Kidney tubule cell (primary cell): ENCODE measurements around the gene SKP2.
A peak's percentile ranks its signal among the peaks of the same experiment; 100 is the strongest.
"Not testable (repeated sequence)": the region's sequence is repeated elsewhere in the genome, so short reads cannot be mapped to it uniquely, and the experiment has no call there.

ENCODE experiments used
- DNase-seq: peaks from one replicate; pipeline ENCODE4 v3.0.0-alpha.2; 2018; ENCODE audit warnings: low spot score

Gene SKP2

GRCh38 chr5:36151434-36152323 is at the start of gene SKP2, which contains the start of gene LMBRD2:
TSS of gene SKP2 (plus strand) at chr5:36152111. CDS start at chr5:36152263, 152 bp downstream.
TSS of gene LMBRD2 (minus strand) at chr5:36151887. CDS start at chr5:36143349, 8,538 bp downstream.
- peak; percentile 98 for DNase-seq

- DNase-seq: no peak
Observed at GRCh38 chr5:36105819-36106218, 46.1 kb upstream of the SKP2 start.

GRCh38 chr5:36108758-36109460 is 43.0 kb upstream of the SKP2 start:
- no peak for DNase-seq

- DNase-seq: no peak
Observed at GRCh38 chr5:36111238-36111637, 40.7 kb upstream of the SKP2 start.

- no peak for DNase-seq
Observed at GRCh38 chr5:36125868-36126267, 26.0 kb upstream of the SKP2 start.

DNA sequence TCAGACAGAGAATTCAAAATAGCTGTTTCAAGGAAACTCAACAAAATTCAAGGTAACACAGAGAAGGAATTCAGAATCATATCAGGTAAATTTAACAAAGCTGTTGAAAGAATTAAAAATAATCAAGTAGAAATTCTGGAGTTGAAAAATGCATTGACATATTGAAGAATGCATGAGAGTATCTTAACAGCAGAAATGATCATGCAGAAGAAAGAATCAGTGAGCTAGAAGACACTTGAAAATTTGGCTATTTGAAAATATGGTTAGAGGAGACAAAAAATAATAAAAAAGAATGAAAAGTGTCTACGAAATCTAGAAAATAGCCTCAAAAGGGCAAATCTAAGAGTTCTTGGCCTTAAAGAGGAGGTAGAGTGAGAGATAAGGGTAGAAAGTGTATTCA is 23.1 kb upstream of the SKP2 start:
- no peak for DNase-seq

GRCh38 chr5:36129666-36130065 is 22.2 kb upstream of the SKP2 start:
- DNase-seq: not testable (repeated sequence)

GRCh38 chr5:36133009-36133408 is 18.9 kb upstream of the SKP2 start:
- not testable (repeated sequence) for DNase-seq

DNA sequence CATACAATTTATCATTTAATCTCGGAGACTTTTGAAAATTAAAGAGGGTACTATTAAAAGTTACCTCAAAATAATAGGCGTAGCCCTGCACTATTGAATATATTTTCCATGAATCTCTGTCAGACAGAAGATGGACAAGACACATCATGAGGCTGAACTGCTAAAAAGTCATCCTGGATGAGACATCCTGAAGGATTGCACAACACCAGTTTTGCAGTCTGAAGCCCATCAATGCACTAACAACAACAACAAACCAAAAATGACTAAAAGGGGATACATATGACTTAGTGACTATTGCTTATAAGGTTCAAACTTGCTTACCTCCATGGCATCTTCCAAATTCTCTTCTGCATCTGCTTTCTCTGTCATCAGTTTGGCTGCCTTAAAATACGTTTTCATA is 15.9 kb upstream of the SKP2 start:
- DNase-seq: no peak

DNA sequence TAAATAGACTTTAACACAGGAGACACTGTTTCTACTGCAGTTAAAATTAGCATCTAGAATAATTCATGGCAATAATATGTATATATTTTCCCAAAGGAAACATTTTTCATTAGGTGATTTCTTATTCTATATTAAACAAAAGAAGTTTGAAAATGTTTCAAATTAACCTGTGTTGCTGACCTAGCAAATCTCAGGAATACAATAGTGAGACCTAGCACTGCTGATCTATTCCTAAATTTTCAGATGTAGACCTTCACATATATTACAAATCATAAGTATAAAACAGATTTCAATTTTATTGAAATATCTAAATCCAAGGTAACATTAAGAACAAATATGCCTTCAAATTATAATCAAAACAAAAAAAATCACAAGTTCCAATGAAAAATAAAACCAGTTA is 15.3 kb upstream of the SKP2 start:
- DNase-seq: no peak

DNA sequence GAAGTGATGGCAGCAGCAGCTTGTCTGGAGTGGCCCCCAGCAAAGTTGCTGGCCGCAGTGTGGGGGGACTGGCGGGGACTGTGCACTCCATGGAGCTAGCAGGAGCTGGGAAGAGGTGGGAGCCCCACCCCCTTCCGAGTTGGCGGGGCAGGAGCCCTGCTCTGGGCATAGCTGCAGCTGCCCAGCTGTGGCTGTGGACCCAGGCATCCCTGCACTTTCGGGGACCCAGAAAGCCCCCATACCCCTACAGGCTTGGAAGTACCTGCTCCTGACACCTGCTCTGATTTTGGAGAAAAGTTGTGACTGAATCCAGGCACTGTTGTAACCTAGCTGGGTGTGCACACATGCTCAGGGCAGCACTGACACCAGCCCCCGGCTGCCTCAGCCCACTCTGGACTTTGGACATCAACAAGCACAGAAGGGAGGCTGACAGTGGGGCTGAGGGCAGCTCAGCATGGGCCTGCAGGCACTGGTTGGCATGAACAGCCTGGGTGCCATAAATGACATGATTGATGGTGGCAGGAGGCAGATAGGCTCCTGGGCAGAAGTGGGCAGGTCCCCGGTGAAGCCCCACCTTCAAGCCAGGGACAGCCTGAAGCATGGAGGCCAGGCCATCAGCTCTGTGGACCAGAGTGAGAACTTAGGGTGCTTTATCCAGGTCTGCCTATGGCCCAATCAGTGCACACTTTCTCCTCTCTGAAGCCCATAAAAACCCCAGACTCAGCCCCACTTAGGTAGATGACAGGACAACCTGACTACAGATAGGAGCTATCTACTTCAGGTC is 12.8 kb upstream of the SKP2 start:
- DNase-seq: no peak

DNA sequence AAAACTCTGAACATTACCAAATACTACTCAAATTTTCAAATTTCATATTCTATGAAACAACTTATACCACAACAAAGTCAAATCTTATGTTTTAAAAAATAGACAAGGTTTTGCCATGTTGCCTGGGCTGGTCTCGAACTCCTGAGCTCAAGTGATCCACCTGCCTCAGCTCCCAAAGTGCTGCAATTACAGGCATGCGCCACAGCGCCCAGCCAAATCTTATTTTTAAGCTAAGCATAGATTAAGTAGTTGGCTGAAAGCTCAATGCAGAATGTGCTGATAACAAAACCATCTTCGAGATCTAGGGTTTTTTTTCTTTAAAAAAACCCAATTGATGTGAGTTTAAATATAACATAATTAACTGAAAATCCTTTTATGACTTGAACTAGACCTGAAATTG is 6.6 kb upstream of the SKP2 start:
- DNase-seq: no peak

GRCh38 chr5:36146390-36146789 is 5.5 kb upstream of the SKP2 start:
- no peak for DNase-seq

GRCh38 chr5:36147681-36148080 is 4.2 kb upstream of the SKP2 start:
- DNase-seq: no peak

GRCh38 chr5:36150676-36151433 is 1.1 kb upstream of the SKP2 start:
- peak; percentile 56 for DNase-seq

- peak; percentile 21 for DNase-seq
Observed at GRCh38 chr5:36152324-36153297, 700 bp downstream of the SKP2 start.

DNA sequence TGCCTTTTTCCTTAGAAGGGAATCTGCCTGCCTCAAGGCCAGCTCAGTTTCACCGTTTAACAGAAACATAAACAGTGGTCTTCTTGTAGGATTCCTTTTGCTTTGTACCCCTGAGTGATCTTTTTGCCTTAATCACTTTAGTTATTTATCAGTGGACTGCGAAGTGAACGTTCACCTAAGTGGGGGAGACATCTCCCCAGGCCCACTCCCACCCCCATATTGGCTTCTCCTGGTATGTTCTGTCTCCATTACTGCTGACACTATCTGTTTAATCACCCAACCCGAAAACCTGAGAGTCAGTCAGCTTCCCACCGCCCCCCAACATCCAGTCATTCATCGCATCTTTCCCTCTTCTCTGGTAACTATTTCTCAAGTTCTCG is 1.4 kb downstream of the SKP2 start:
- no peak for DNase-seq

DNA sequence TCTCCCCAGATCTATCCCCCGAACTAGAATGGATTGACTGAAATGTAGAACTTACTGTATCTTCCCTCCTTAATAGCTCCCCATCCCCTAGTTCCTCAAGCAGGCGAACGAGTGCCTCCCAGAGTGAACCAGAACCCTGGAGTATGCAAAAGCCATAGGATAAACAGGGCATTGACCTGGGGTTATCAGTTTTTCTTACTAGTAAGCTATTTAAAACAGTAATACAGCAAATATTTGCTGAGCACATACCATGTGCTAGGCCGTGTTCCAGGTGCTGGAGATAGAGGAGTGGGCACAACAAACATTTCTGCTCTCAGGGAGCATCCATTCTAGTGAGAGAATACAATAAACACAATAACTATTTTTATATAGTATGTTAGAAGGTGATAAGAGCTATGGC is 1.8 kb downstream of the SKP2 start:
- DNase-seq: no peak

GRCh38 chr5:36155291-36155690 is 3.4 kb downstream of the SKP2 start:
- DNase-seq: no peak

DNA sequence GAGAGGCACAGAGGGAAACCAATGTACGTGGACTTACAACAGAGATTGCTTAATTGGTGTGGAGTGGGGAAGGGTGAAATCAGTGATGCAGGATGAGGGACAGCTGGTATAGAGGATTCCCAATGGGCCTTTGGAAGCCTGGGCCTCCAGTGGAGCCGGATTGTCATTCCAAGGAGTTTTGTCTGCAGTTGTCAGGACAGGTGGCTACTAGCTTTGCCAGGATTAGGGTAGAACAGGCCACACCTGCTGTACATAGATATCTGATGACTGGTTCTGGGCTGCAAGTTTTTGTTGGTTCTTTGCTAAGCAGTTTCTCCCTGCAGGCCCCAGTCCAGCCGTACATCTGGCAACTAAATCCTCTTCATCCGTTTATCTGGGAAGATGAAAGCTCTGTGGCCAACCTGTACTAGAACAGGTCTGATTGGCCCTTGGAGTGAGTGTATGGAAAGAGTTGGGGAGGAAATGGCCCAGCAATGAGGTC is 4.2 kb downstream of the SKP2 start:
- peak; percentile 55 for DNase-seq
